Neural progenitor cell (in vitro differentiated cells): ENCODE results near the gene RBM19.

ENCODE experiments used
- EZH2 ChIP-seq: fragments of 200-600 bp; sonication (generic); IDR thresholded peaks from 2 replicates; pipeline ENCODE4 v1.6.1; 2017; ENCODE audit warnings: antibody characterized with exemption, mild to moderate bottlenecking, moderate library complexity
- EZH2phosphoT487 ChIP-seq: fragments of 200-600 bp; sonication (generic); IDR thresholded peaks from 2 replicates; pipeline ENCODE4 v1.6.1; 2017; ENCODE audit warnings: antibody characterized with exemption
- TF ChIP-seq, protein P1 (sequence below): fragments of 200-600 bp; sonication (generic); IDR thresholded peaks from 2 replicates; pipeline ENCODE4 v1.5.1; 2017; ENCODE audit warnings: antibody characterized with exemption, mild to moderate bottlenecking

DNA sequence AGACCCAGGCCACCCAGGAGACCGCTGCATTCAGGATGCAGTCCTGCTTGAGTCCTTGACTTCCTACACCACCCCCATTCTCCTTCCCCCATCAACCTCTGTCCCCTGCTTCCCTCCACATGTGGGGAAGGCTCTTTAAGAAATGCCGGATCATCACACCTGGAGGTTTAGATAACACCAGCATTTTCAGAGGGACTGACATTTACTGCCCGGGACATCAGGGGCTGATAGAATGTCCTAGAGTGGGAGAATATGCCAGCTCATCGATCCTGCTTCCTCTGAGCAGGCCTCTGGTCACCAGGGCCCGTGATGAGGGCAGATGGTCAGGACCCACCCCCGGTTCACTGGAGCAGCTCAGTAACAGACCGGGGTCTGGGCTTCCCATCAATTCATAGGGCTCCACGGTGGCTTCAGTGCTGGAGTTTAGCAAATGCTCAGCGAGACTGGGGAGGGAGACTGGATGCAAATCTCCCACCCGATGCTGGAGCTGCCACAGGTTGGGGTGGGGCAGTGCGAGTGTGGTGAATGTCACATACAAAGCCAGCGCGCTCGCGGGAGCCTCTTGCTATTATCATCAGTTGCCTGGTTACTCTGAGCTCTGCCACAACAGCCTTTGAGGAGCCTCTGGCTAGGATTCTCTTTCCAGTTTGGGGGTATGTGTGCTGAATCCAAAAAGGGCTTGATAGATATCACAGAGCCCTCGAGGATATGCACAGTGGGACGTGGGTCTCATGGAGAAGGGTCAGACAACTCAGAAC, 111.6 kb downstream of the RBM19 start:
- TF ChIP-seq, protein P1, sequence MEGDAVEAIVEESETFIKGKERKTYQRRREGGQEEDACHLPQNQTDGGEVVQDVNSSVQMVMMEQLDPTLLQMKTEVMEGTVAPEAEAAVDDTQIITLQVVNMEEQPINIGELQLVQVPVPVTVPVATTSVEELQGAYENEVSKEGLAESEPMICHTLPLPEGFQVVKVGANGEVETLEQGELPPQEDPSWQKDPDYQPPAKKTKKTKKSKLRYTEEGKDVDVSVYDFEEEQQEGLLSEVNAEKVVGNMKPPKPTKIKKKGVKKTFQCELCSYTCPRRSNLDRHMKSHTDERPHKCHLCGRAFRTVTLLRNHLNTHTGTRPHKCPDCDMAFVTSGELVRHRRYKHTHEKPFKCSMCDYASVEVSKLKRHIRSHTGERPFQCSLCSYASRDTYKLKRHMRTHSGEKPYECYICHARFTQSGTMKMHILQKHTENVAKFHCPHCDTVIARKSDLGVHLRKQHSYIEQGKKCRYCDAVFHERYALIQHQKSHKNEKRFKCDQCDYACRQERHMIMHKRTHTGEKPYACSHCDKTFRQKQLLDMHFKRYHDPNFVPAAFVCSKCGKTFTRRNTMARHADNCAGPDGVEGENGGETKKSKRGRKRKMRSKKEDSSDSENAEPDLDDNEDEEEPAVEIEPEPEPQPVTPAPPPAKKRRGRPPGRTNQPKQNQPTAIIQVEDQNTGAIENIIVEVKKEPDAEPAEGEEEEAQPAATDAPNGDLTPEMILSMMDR, result no peak
- TF ChIP-seq EZH2phosphoT487, result no peak
- no peak for TF ChIP-seq EZH2
